KMS-11 (cell line): ENCODE measurements around the gene JAKMIP2.

Source experiments
- H2AFZ ChIP-seq: fragments of 200-600 bp; sonication (generic); 2 replicates; pipeline ENCODE4 v1.6.1; 2016; ENCODE audit warnings: antibody characterized with exemption, mixed run types, low read depth
- H3K27ac ChIP-seq: fragments of 200-600 bp; sonication (generic); 2 replicates; pipeline ENCODE4 v1.6.1; 2016; ENCODE audit warnings: mild to moderate bottlenecking, mixed run types
- H3K27me3 ChIP-seq: fragments of 200-600 bp; sonication (generic); 2 replicates; pipeline ENCODE4 v1.6.1; 2017; ENCODE audit warnings: mild to moderate bottlenecking, low read depth, mixed run types, moderate library complexity; ENCODE audit not compliant: insufficient read depth
- H3K36me3 ChIP-seq: fragments of 200-600 bp; sonication (generic); 2 replicates; pipeline ENCODE4 v1.6.1; 2017; ENCODE audit warnings: mild to moderate bottlenecking, mixed run types; ENCODE audit not compliant: insufficient read depth
- H3K4me1 ChIP-seq: fragments of 200-600 bp; sonication (generic); 2 replicates; pipeline ENCODE4 v1.6.1; 2016; ENCODE audit warnings: mild to moderate bottlenecking, low read depth, mixed run types; ENCODE audit not compliant: poor library complexity, severe bottlenecking
- H3K4me2 ChIP-seq: fragments of 200-600 bp; sonication (generic); 2 replicates; pipeline ENCODE4 v1.7.0; 2016; ENCODE audit warnings: mild to moderate bottlenecking, mixed run types
- H3K4me3 ChIP-seq: fragments of 200-600 bp; sonication (generic); IDR thresholded peaks from 2 replicates; pipeline ENCODE4 v1.6.1; 2017; ENCODE audit warnings: low read depth, low read length, mixed read lengths; ENCODE audit not compliant: insufficient read depth
- H3K79me2 ChIP-seq: fragments of 200-600 bp; sonication (generic); 2 replicates; pipeline ENCODE4 v1.6.1; 2016; ENCODE audit warnings: low read depth, mixed run types; ENCODE audit not compliant: insufficient read depth
- H3K9ac ChIP-seq: fragments of 200-600 bp; sonication (generic); 2 replicates; pipeline ENCODE4 v1.6.1; 2016; ENCODE audit warnings: mild to moderate bottlenecking, mixed run types
- H4K20me1 ChIP-seq: fragments of 200-600 bp; sonication (generic); 2 replicates; pipeline ENCODE4 v1.6.1; 2016; ENCODE audit warnings: mild to moderate bottlenecking, mixed run types; ENCODE audit not compliant: insufficient read depth
- CTCF ChIP-seq: fragments of 200-600 bp; sonication (generic); conservative IDR thresholded peaks from 2 replicates; pipeline ENCODE4 v1.6.1; 2017; ENCODE audit warnings: low read depth, mild to moderate bottlenecking, antibody characterized with exemption, low read length, moderate library complexity, mixed read lengths

The JAKMIP2 gene

GRCh38 chr5:147675168-147675567 lies 107.4 kb downstream of the JAKMIP2 start:
- Histone ChIP-seq H3K4me2 (no peak overlapping the region), H3K9ac (no peak overlapping the region), H4K20me1 (no peaks in the 10 kb centered on the region), H2AFZ (no peak overlapping the region), H3K4me1 (no peaks in the 10 kb centered on the region), H3K4me3 (no peak overlapping the region), H3K79me2 (no peaks in the 10 kb centered on the region), H3K27ac (no peak overlapping the region), H3K27me3 (no peaks in the 10 kb centered on the region), H3K36me3 (no peaks in the 10 kb centered on the region)
- no peak for TF ChIP-seq CTCF

GRCh38 chr5:147674411-147674810 lies 108.1 kb downstream of the JAKMIP2 start:
- no peaks in the 10 kb centered on the region; the same call in 1 of the 2 replicates for H3K36me3 ChIP-seq
- TF ChIP-seq CTCF: no peak
- no peaks in the 10 kb centered on the region for H3K79me2 ChIP-seq
- no peak overlapping the region for H3K4me3 ChIP-seq
- H2AFZ ChIP-seq: no peak overlapping the region
- H4K20me1 ChIP-seq: no peaks in the 10 kb centered on the region
- H3K9ac ChIP-seq: no peak overlapping the region
- no peaks in the 10 kb centered on the region for H3K4me1 ChIP-seq
- no peaks in the 10 kb centered on the region for H3K27me3 ChIP-seq
- H3K4me2 ChIP-seq: no peak overlapping the region
- H3K27ac ChIP-seq: no peak overlapping the region

DNA sequence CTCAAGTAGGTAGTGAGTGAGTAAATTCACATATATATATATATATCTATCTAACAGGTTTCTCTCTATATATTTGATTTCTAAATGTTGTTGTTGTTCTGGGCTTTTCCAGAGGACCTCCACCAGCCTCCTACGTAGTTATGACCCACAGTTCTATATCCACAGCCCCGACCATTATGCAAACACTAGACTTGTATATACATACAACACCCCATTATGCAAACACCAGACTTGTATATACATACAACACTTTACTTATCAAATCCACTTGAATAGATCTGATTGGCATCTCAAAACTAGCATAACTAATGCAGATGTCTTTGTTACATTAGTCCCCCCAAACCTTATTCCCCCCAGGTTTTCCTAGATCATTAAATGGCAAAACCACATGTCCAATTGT lies 108.7 kb downstream of the JAKMIP2 start:
- Histone ChIP-seq H3K27ac (no peak overlapping the region), H2AFZ (no peak overlapping the region), H3K27me3 (no peaks in the 10 kb centered on the region), H3K9ac (no peak overlapping the region), H3K4me3 (no peak overlapping the region), H3K4me2 (no peak overlapping the region), H3K36me3 (no peaks in the 10 kb centered on the region; the same call in 1 of the 2 replicates), H3K79me2 (no peaks in the 10 kb centered on the region), H3K4me1 (no peaks in the 10 kb centered on the region), H4K20me1 (no peaks in the 10 kb centered on the region)
- no peak for TF ChIP-seq CTCF

DNA sequence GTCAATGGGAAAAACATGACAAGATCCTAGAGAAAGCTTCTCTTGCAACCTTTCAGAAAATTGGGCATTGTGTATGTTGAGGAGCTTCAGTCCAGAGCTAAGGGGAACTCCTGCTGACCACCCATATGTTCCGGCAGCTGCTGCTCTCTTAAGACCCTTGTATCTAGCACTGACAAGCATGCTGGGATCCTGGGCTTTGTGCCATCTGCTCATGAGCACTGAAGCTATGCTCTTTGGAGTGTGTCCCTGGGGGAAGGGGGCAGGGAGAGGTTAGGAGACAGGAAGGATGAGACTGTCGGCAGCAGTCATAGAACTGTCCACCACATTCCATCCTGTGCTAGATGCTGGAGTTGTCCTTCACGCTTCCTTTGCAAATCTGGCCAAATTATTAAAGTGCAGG lies 109.3 kb downstream of the JAKMIP2 start:
- Histone ChIP-seq H3K27ac (no peak overlapping the region), H3K27me3 (no peaks in the 10 kb centered on the region), H3K9ac (no peak overlapping the region)

More for the DNA sequence above, 109.3 kb downstream of the JAKMIP2 start:
- H3K4me1 ChIP-seq: no peaks in the 10 kb centered on the region
- no peak overlapping the region for H3K4me2 ChIP-seq
- no peaks in the 10 kb centered on the region for H4K20me1 ChIP-seq
- no peaks in the 10 kb centered on the region; the same call in 1 of the 2 replicates for H3K36me3 ChIP-seq
- H3K79me2 ChIP-seq: no peaks in the 10 kb centered on the region
- H3K4me3 ChIP-seq: no peak overlapping the region
- no peak overlapping the region for H2AFZ ChIP-seq
- no peak for TF ChIP-seq CTCF
